ENCODE results near the gene ARHGAP22. TPM values are rescaled to one million over a fixed set of nuclear protein-coding genes. Genes with fewer than 3 reads are reported as not detected.
"Not testable (repeated sequence)": the region's sequence is repeated elsewhere in the genome, so short reads cannot be mapped to it uniquely, and the experiment has no call there.

The ARHGAP22 gene, protein sequence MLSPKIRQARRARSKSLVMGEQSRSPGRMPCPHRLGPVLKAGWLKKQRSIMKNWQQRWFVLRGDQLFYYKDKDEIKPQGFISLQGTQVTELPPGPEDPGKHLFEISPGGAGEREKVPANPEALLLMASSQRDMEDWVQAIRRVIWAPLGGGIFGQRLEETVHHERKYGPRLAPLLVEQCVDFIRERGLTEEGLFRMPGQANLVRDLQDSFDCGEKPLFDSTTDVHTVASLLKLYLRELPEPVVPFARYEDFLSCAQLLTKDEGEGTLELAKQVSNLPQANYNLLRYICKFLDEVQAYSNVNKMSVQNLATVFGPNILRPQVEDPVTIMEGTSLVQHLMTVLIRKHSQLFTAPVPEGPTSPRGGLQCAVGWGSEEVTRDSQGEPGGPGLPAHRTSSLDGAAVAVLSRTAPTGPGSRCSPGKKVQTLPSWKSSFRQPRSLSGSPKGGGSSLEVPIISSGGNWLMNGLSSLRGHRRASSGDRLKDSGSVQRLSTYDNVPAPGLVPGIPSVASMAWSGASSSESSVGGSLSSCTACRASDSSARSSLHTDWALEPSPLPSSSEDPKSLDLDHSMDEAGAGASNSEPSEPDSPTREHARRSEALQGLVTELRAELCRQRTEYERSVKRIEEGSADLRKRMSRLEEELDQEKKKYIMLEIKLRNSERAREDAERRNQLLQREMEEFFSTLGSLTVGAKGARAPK
- 0.34 TPM in 1 of 2 replicates, not detected in the other for total RNA-seq

DNA sequence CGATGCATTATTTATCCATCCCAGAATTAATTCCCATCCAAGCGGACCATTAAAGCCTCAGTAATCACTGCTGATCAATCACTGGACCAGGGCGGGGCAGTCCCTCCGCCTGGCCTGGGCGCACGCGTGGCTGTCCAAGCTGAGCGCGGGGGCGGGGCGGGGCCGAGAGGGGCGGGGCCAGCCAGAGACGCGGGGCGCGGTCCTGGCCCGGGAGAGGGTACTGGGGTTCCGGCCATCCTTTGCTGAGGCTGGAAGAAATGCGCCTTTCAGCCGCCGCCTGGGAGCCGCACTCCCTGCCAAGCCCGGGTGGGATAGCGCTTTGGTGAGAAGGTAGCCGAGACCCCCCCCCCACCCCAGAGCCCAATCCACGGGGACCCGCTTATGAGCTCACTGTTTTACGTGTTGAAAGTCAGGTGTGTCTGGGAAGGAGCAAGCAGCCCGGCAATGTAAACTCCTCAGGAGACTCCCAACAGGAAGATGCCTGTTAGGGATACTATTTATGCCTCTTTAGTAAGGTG is at the start of gene ARHGAP22:
TSS of gene ARHGAP22 (minus strand) at position 83 of the 518 bp plus-strand sequence. CDS start 277 bp downstream, outside the sequence.
- intact Hi-C loops (cut with micrococcal nuclease) = no loop called here

DNA sequence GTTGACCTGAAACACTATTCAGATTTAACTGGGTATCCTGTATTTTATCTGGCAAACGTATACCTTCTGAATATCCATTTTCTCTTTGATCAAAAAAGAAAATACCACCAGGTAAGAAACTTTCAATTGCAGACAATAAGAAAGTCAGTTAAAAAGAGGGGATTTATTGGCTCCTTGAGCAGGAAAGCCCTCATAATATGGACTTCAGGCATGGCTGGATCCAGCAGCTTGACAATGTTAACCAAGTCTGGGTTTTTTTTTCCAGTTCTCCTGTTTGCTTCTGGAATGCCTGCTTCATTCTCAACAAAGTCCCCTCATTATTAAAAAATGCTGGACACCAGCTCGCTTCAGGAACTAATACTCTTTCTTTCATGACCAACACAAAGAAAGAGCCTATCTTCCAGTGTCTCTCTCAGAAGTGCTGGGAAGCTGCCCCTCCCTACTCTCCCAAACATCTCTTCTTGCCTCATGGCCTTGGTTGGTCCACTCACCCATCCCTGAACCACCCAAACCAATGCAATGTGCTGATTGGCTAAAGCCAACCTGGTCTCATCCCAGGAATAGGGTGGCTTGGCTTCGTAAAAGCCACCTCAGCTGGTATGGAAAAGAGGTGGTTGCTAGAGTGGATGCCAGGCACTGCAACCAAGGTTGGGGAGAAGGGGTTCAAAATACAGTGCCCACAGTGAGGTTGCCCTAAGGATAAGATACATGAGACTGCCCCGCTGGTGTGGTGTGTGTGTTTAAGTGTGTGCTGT is 49.2 kb upstream of the ARHGAP22 start:
- intact Hi-C loops (cut with micrococcal nuclease) = loop anchor here (10.0 kb wide), 1 partner anchor 151 kb away; no protein-coding TSS in a partner anchor

DNA sequence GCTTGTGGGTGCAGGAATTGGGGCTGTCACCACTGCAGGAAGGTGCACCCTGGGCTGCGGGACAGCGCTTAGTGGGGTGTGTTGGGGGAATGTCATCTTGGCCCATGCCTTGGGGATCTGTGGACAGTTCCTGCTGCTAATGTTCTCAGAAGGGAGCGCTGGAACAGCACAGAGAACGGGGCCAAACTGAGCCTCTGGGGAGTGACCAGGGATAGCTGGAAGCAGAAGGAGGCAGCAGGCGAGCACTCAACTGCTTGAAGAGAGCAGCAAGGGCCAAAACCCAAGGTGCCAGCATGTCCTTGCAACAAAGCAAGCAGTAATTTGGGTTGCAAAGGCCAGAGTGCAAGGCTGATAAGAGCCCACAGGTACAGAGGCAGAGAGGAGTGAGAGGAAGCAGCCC is 48.5 kb upstream of the ARHGAP22 start:
- intact Hi-C loops (cut with micrococcal nuclease) = loop anchor here (10.0 kb wide), 1 partner anchor 151 kb away; no protein-coding TSS in a partner anchor

- intact Hi-C loops (cut with micrococcal nuclease) = loop anchor here (10.0 kb wide), 1 partner anchor 152 kb away; no protein-coding TSS in a partner anchor
Measured at GRCh38 chr10:48652344-48652743, 47.5 kb upstream of the ARHGAP22 start.

- intact Hi-C loops (cut with micrococcal nuclease) = loop anchor here (10.0 kb wide), 1 partner anchor 153 kb away; no protein-coding TSS in a partner anchor
Measured at GRCh38 chr10:48651839-48652238, 47.0 kb upstream of the ARHGAP22 start.

DNA sequence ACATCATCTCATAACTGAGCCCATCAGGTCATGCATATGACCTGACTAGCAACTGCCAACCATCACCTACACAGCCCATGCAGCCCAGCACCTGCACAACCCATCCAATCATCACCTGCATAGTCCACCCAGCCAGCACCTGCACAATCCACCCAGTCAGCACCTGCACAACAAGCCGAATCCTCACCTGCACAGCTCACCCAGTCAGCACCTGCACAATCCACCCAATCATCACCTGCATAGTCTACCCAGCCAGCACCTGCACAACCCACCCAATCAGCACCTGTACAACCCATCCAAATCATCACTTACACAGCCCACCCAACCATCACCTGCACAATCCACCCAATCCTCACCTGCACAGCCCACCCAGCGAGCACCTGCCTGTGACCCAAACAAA is 46.4 kb upstream of the ARHGAP22 start:
- intact Hi-C loops (cut with micrococcal nuclease) = loop anchor here (10.0 kb wide), 1 partner anchor 154 kb away; no protein-coding TSS in a partner anchor

DNA sequence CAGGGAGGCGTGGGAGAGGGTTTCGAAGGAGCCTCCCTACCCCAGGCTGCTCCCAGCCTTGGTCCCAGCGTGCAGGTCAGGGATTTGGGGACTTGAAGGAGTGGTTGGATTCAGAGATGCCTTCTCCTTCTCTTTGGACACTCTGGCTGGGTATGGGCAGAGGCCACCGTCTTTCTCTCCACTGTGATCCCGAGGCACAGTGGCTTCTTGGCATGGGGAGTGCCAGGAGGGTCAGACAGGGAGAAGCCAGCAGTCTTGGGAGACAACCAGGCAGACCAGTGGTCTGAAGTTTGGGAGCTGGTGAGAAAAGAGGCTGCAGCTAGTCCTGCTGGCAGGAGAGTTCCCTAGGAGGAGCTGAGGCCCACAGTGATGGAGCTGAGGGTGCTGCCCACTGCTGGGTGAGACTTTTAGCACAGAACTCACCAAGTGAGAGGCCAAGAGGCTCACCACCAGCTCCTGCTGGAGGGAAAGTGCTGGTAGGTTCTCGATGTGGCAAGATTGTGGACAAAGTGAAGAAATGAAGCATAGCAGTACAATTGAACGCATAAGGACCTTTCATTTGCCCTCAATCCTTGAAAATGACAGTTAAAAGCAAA is 44.6 kb upstream of the ARHGAP22 start:
- intact Hi-C loops (cut with micrococcal nuclease) = no loop called here

DNA sequence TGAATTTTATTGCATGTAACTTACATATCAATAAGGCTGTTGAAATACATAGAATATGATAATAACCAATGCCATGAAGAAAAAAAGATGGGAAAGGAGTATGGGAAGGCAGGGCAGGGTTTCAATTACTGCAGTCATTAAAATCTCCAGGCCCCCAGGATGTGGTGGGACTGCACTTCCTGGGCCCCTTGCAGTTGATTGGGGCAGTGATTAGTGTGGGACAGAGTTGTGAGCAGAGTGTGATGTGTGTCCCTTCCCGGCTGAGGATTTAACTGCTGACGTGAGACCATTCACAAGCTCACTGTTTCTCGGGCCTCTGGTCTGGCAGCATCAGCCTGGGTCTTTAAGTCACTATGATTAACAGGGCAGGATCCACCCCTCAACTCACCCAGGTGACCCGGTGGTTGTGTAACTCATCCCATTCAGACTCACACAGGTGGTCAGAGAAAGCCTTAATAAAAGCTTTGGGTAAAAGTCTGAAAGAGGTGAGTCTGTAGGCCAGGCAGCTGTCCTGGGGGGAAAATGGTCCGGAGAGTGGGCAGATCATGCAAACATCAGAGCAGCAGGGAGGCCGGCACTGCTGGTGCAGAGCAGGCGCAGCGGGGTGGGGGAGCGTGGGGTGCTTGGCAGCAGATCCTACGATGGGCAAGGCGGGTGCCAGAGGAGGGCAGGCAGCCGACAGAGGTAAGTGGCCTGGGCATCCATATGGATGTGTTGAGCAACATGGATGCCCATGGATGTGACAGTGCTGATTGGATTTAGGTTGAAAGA is 43.5 kb upstream of the ARHGAP22 start:
- intact Hi-C loops (cut with micrococcal nuclease) = no loop called here

DNA sequence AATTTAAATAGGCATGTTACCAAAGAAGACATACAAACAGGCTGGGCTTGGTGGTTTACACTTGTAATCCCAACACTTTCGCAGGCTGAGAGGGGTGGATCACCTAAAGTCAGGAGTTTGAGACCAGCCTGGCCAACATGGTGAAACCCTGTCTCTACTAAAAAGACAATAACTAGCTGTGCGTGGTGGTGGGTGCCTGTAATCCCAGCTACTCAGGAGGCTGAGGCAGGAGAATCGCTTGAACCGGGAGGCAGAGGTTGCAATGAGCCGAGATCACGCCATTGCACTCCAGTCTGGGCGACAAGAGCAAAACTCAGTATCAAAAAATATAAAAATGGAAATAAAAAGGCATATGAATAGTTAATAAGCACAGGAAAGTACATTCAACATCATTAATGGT is 42.2 kb upstream of the ARHGAP22 start:
- intact Hi-C loops (cut with micrococcal nuclease) = not testable (repeated sequence)

DNA sequence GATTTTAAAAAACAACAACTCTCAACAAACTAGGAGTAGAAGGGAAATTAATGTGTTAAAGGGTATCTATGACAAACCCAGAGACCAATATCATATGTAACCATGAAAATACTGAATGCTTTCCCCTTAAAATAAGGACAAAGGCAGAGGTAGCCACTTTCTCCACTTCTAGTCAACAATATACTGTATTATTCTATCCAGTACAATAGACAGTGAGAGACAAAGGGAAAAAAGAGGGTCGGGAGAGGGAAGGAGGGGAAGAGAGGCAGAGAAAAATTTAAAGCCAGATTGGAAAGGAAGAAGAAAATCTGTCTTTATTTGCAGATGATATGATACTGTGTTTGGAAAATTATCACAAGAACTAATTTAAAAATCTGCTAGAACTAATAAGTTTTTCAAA is 40.7 kb upstream of the ARHGAP22 start:
- intact Hi-C loops (cut with micrococcal nuclease) = no loop called here

- intact Hi-C loops (cut with micrococcal nuclease) = not testable (repeated sequence)
Measured at GRCh38 chr10:48641099-48641690, 36.3 kb upstream of the ARHGAP22 start.

DNA sequence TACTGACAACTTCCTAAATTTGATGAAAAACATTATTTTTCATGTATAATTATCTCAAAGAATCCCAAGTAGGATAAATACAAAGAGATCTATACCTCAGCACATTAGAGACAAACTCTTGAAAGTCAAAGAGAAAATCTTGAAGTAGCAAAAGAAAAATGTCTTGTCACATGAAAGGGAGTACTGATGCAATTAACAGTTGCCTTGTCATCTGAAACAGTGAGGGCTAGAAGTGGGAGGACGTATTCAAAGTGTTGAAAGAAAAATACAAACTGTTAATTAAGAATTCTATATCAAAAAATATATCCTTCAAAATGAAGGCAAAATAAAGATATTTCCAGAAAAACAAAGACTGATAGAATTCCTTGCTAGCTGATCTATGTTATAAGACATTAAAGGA is 35.5 kb upstream of the ARHGAP22 start:
- intact Hi-C loops (cut with micrococcal nuclease) = no loop called here

- intact Hi-C loops (cut with micrococcal nuclease) = no loop called here
Measured at GRCh38 chr10:48639632-48640031, 34.8 kb upstream of the ARHGAP22 start.

DNA sequence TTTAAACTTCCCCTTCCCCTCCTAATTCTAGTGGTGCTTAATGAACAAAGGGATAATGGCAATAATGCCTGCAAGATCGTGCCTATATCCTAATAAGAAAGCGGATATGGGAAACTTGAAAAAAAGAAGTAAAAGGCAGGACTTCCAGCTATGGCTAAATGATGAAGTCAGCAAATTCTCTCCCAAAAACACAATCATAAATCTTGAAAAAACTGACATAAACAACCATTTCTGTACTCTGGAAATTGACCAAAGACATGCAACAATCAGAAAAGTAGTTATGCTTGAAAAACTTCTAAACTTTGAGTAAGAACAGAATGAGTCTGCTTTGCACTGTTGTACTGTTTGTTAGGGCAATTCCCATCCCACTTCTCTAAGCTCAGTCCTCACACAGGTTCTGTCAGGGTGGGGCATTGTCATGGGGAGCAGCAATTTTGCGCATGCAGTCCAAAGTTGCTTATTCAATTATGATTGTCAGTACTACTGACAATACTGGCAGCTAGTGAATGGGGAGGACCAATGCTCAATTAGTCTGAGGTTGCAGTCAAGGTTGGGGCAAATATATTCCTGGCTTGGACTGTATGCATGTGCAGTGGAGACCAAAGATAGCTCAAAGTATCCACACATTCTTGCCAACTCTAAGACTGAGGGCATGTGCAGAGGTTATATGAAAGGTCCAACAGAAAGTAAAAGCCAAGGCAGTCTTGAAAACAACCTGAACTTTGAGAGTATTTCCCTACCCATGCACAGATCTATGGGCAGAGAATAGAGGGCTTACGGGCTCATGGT is 34.1 kb upstream of the ARHGAP22 start:
- intact Hi-C loops (cut with micrococcal nuclease) = no loop called here

GRCh38 chr10:48638158-48638557 is 33.3 kb upstream of the ARHGAP22 start:
- intact Hi-C loops (cut with micrococcal nuclease) = no loop called here

DNA sequence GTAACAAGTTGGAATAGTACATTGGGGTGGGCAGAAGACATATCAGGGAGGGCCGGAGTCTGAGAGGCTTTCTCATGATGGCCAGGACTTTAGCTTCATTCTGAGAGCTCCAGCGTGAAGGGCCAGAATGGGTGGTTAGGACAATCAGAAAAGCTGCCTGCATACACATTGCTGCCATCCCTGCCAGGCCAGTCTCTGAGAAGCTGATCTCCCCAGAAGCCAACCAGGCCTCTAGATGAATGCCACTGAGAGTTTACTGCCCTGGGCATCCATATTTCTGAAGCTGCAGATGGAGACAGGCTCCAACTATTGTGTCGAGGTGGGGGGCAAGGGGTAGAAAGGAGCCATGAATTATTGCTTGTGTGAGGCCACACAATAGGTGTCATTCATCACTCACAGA is 32.0 kb upstream of the ARHGAP22 start:
- intact Hi-C loops (cut with micrococcal nuclease) = no loop called here

- intact Hi-C loops (cut with micrococcal nuclease) = no loop called here
Measured at GRCh38 chr10:48636231-48636630, 31.4 kb upstream of the ARHGAP22 start.

DNA sequence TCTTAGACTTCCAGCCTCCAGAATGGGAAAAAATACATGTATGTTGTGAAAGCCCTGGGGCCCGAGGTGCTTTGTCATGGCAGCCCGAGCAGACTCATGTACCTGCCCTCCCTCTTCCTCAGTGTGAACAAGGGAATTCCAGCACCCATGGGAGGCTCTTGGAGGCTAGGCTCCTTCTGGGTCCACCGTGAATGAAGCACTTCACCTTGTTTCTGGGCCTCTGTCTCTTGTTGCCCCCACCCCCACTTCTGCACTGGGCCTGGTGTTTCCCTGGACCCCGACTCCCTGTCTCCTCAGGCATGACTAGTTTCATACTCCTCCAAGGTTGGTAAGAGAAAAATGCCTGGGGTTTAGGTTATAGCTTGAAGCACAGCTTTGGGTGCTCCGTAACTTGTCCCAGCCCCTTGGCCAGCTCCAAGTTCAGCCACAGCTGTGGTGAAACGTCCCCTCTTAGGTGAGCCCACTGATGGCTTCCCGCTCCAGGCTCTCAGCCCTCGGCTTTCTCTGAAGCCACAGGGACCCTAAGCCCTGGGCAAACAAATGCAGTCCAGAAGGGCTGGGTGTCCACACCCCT is 30.2 kb upstream of the ARHGAP22 start:
- intact Hi-C loops (cut with micrococcal nuclease) = no loop called here
